Measurements from ENCODE around the gene DPPA2. TPM values are rescaled to one million over a fixed set of nuclear protein-coding genes. Genes with fewer than 3 reads are reported as not detected.

The DPPA2 gene
- total RNA-seq, 1 experiment from 2014 or later = not detected

DNA sequence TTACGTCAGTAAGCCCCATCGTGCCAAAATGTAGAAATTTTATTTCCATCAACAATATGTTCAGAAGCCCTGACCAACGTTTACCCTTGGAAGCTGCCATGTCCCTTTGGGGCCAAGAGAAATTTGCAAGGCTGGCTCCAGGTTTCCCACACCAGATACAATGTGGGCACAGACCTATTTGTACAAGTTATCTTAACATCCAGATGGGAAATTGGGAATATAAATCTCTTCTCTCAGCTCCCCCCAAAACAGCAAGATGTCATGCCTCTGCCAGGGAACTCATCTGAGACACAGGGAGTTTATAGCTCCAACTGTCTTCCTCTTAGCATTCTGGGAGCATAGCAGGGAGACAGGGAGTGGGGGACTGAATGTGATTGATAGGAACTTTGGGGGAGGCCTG is 9.3 kb upstream of the DPPA2 start:
- ATAC-seq = no peak
- no peak for DNase-seq (ENCODE audit: low read depth, low spot score)
- ChIA-PET CTCF (no interaction called here), POLR2A (no interaction called here)
- Histone ChIP-seq H3K9me3 (ENCODE audit: control insufficient read depth, insufficient read depth, low read depth, low read length) (no peaks in the 10 kb centered on the region), H3K27me3 (ENCODE audit: control insufficient read depth, insufficient read depth, low read length) (0 out of 2 replicates have a peak, but pooled peaks cover 2% of the 10 kb centered on the region), H3K27ac (ENCODE audit: low read length) (no peak overlapping the region), H3K4me1 (ENCODE audit: control insufficient read depth, insufficient read depth, low read length) (no peaks in the 10 kb centered on the region), H3K36me3 (ENCODE audit: control insufficient read depth, insufficient read depth, low read length) (no peaks in the 10 kb centered on the region), H3K4me3 (ENCODE audit: low read depth in 2 of 2, low read length in 2 of 2) (no peak overlapping the region)
- BruUV-seq (replicated peaks) = no TSS peak
- in situ Hi-C loops (cut with HindIII; ENCODE audit: low pct_unique_long_range_greater_than_20kb, low sequenced_read_pairs) = no loop called here
- intact Hi-C loops (cut with micrococcal nuclease; ENCODE audit: unreplicated experiment) = no loop called here
- TF ChIP-seq SIN3A (IDR thresholded peaks at IDR 0.05; ENCODE audit: borderline replicate concordance, insufficient read depth, low read depth, low read length) (no peak), REST (IDR thresholded peaks at IDR 0.05; ENCODE audit: insufficient read depth in 1 of 2, low read depth in 2 of 2, low read length in 1 of 2) (no peak), TCF7L2 (IDR thresholded peaks at IDR 0.05; ENCODE audit: low read depth, low read length) (no peak), POLR2AphosphoS5 (IDR thresholded peaks at IDR 0.05; ENCODE audit: low read depth, low read length) (no peak)
- TF ChIP-seq, protein P1, sequence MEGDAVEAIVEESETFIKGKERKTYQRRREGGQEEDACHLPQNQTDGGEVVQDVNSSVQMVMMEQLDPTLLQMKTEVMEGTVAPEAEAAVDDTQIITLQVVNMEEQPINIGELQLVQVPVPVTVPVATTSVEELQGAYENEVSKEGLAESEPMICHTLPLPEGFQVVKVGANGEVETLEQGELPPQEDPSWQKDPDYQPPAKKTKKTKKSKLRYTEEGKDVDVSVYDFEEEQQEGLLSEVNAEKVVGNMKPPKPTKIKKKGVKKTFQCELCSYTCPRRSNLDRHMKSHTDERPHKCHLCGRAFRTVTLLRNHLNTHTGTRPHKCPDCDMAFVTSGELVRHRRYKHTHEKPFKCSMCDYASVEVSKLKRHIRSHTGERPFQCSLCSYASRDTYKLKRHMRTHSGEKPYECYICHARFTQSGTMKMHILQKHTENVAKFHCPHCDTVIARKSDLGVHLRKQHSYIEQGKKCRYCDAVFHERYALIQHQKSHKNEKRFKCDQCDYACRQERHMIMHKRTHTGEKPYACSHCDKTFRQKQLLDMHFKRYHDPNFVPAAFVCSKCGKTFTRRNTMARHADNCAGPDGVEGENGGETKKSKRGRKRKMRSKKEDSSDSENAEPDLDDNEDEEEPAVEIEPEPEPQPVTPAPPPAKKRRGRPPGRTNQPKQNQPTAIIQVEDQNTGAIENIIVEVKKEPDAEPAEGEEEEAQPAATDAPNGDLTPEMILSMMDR (IDR thresholded peaks at IDR 0.05) = no peak

DNA sequence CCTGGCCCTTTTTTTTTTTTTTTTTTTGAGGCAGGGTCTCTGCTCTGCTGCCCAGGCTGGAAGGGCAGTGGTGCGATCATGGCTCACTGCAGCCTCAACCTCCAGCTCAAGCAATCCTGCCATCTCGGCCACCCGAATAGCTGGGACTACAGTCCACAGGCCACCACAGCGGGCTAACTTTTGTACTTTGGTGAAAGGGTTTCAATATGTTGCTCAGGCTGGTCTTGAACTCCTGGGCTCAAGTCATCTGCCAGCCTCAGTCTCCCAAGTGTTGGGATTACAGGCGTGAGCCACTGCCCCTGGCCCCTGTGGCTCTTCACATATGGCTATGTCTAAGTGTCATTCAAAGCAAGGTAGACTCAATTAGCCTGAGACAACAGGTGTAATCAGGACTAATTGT is 8.8 kb upstream of the DPPA2 start:
- no peak overlapping the region for H3K4me3 ChIP-seq (ENCODE audit: low read depth in 2 of 2, low read length in 2 of 2)
- intact Hi-C loops (cut with micrococcal nuclease; ENCODE audit: unreplicated experiment) = no loop called here
- ATAC-seq (no peak), DNase-seq (ENCODE audit: low read depth, low spot score) (no peak)
- no peak for TF ChIP-seq POLR2AphosphoS5 (IDR thresholded peaks at IDR 0.05; ENCODE audit: low read depth, low read length)
- TF ChIP-seq REST (IDR thresholded peaks at IDR 0.05; ENCODE audit: insufficient read depth in 1 of 2, low read depth in 2 of 2, low read length in 1 of 2) = no peak
- TF ChIP-seq SIN3A (IDR thresholded peaks at IDR 0.05; ENCODE audit: borderline replicate concordance, insufficient read depth, low read depth, low read length) = no peak
- TF ChIP-seq, protein P1 (IDR thresholded peaks at IDR 0.05) = no peak
- no peak for TF ChIP-seq TCF7L2 (IDR thresholded peaks at IDR 0.05; ENCODE audit: low read depth, low read length)
- CTCF ChIA-PET = no interaction called here
- no peaks in the 10 kb centered on the region for H3K36me3 ChIP-seq (ENCODE audit: control insufficient read depth, insufficient read depth, low read length)
- H3K4me1 ChIP-seq (ENCODE audit: control insufficient read depth, insufficient read depth, low read length) = no peaks in the 10 kb centered on the region
- H3K27ac ChIP-seq (ENCODE audit: low read length) = no peak overlapping the region
- no TSS peak for BruUV-seq (replicated peaks)
- POLR2A ChIA-PET = no interaction called here
- no peaks in the 10 kb centered on the region for H3K9me3 ChIP-seq (ENCODE audit: control insufficient read depth, insufficient read depth, low read depth, low read length)
- in situ Hi-C loops (cut with HindIII; ENCODE audit: low pct_unique_long_range_greater_than_20kb, low sequenced_read_pairs) = no loop called here
- H3K27me3 ChIP-seq (ENCODE audit: control insufficient read depth, insufficient read depth, low read length) = 0 out of 2 replicates have a peak, but pooled peaks cover 2% of the 10 kb centered on the region

Data from Panc1 (cell line).